HG03442 (cell line): ENCODE data around the gene FAM114A2.

Source experiments
- ATAC-seq: cut with Tn5 transposase; IDR thresholded peaks from one replicate; pipeline ENCODE4 v1.9.1; 2021; ENCODE audit warnings: mild to moderate bottlenecking, moderate library complexity; ENCODE audit not compliant: unreplicated experiment

Gene FAM114A2

GRCh38 chr5:153987301-153987700, 51.4 kb downstream of the FAM114A2 start:
- ATAC-seq, result no peak

GRCh38 chr5:153985498-153985897, 53.2 kb downstream of the FAM114A2 start:
- no peak for ATAC-seq

- no peak for ATAC-seq
Observed at GRCh38 chr5:153983885-153984284, 54.8 kb downstream of the FAM114A2 start.

- ATAC-seq, result no peak
Observed at GRCh38 chr5:153981905-153982605, 56.7 kb downstream of the FAM114A2 start.

GRCh38 chr5:153979028-153979783, 59.5 kb downstream of the FAM114A2 start:
- ATAC-seq, result no peak

GRCh38 chr5:153974813-153975163, 63.9 kb downstream of the FAM114A2 start:
- peak; percentile 12 for ATAC-seq

- ATAC-seq, result peak; percentile 59
Observed at GRCh38 chr5:153974131-153974812, 64.4 kb downstream of the FAM114A2 start.

- no peak for ATAC-seq
Observed at GRCh38 chr5:153972240-153972639, 66.5 kb downstream of the FAM114A2 start.

- no peak for ATAC-seq
Observed at GRCh38 chr5:153970496-153970895, 68.2 kb downstream of the FAM114A2 start.

- no peak for ATAC-seq
Observed at GRCh38 chr5:153969563-153969895, 69.2 kb downstream of the FAM114A2 start.

GRCh38 chr5:153968761-153969562, 69.7 kb downstream of the FAM114A2 start:
- ATAC-seq, result no peak

- peak; percentile 55 for ATAC-seq
Observed at GRCh38 chr5:153964880-153965645, 73.6 kb downstream of the FAM114A2 start.

GRCh38 chr5:153964191-153964879, 74.4 kb downstream of the FAM114A2 start:
- no peak for ATAC-seq

GRCh38 chr5:153960269-153961215, 78.2 kb downstream of the FAM114A2 start:
- no peak for ATAC-seq

GRCh38 chr5:153959134-153959957, 79.4 kb downstream of the FAM114A2 start:
- no peak for ATAC-seq

- ATAC-seq, result no peak
Observed at GRCh38 chr5:153957205-153957604, 81.5 kb downstream of the FAM114A2 start.

GRCh38 chr5:153953411-153953810, 85.3 kb downstream of the FAM114A2 start:
- ATAC-seq, result no peak

GRCh38 chr5:153952893-153953292, 85.8 kb downstream of the FAM114A2 start:
- no peak for ATAC-seq
